Kidney tubule cell (primary cell): ENCODE results near the gene ARMC5.
A peak's percentile ranks its signal among the peaks of the same experiment; 100 is the strongest.
"Not testable (repeated sequence)": the region's sequence is repeated elsewhere in the genome, so short reads cannot be mapped to it uniquely, and the experiment has no call there.

Source experiments
- DNase-seq: peaks from one replicate; pipeline ENCODE4 v3.0.0-alpha.2; 2018; ENCODE audit warnings: low spot score

Gene ARMC5

GRCh38 chr16:31501966-31502348 is 42.7 kb downstream of the ARMC5 start:
- no peak for DNase-seq

- DNase-seq, result no peak
Observed at GRCh38 chr16:31502981-31503380, 43.7 kb downstream of the ARMC5 start.

- not testable (repeated sequence) for DNase-seq
Observed at GRCh38 chr16:31503555-31503954, 44.3 kb downstream of the ARMC5 start.

GRCh38 chr16:31504159-31504558 is 44.9 kb downstream of the ARMC5 start:
- DNase-seq, result no peak

GRCh38 chr16:31505483-31505882 is 46.2 kb downstream of the ARMC5 start:
- DNase-seq, result no peak

- no peak for DNase-seq
Observed at GRCh38 chr16:31507617-31507928, 48.3 kb downstream of the ARMC5 start.

GRCh38 chr16:31507929-31508705 is 48.8 kb downstream of the ARMC5 start, which contains the start of gene RUSF1:
RUSF1 (minus strand) TSS chr16:31508391; CDS start chr16:31508373, 18 bp downstream.
- peak; percentile 87 for DNase-seq

GRCh38 chr16:31508706-31509195 is 49.5 kb downstream of the ARMC5 start:
- peak; percentile 46 for DNase-seq

GRCh38 chr16:31513126-31513525 is 53.8 kb downstream of the ARMC5 start:
- DNase-seq, result peak; percentile 85

- DNase-seq, result no peak
Observed at GRCh38 chr16:31513884-31514283, 54.6 kb downstream of the ARMC5 start.
